Erythroblast (primary cell): ENCODE measurements around the gene CNIH3.

Experiments used
- GATA1 ChIP-seq: IDR thresholded peaks from 2 replicates; pipeline ENCODE4 v1.6.1; 2011; ENCODE audit warnings: low read depth, mild to moderate bottlenecking, control low read depth, low read length, moderate library complexity
- POLR2A ChIP-seq: IDR thresholded peaks from 2 replicates; pipeline ENCODE4 v1.6.1; 2011; ENCODE audit warnings: mild to moderate bottlenecking, low read length

DNA sequence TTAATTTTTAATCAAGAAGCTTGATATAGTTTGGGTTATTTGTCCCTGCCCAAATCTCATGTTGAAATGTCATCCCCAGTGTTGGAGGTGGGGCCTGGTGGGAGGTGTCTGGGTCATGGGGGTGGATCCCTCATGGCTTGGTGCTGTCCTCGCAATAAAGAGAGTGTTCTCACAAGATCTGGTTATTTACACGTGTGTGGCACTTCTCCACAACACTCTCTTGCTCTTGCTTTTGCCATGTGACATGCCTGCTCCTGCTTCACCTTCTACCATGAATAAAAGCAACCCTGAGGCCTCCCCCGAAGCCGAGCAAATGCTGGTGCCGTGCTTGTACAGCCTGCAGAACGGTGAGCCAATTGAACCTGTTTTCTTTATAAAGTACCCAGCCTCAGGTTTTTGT, 2.6 kb upstream of the CNIH3 start:
- TF ChIP-seq POLR2A = no peak
- no peak for TF ChIP-seq GATA1
